ENCODE measurements around the gene CDKN1B. TPM values are rescaled to one million over a fixed set of nuclear protein-coding genes. Genes with fewer than 3 reads are reported as not detected.

CDKN1B gene
- total and polyA plus RNA-seq, 2 of the 4 experiments (the other 2 are of a cell fraction), result 13.9 to 17.4 TPM

DNA sequence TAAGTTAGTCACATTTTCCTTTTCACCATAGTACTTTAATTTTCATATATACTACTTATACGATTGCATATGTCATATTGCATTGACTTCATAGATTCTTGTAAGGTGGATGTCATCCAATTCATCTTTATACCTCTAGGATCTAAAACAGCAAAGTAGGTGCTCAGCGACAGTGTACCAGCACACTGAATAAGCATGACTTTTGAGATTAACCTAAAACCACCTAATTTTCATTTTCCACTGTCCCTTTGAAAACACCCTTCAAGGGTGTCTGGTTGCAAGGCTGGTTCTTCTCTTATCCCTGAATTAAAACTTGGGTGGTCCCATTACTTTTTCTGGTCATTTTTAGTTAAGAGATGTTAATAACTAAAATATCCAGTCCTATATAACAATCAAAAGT lies 25.6 kb upstream of the CDKN1B start:
- no peak overlapping the region for H4K8ac ChIP-seq (ENCODE audit: low read depth in 2 of 2, low read length in 2 of 2)
- CTCF ChIA-PET, result no interaction called here
- H3K27me3 ChIP-seq (ENCODE audit: control insufficient read depth, insufficient read depth, low read length), result peaks cover 5% of the 10 kb centered on the region
- H4K5ac ChIP-seq (ENCODE audit: low read depth, low read length), result no peak overlapping the region
- no peaks in the 10 kb centered on the region for H3K79me1 ChIP-seq (ENCODE audit: low read depth in 1 of 2, low read length in 2 of 2)
- in situ Hi-C loops (cut with MboI; ENCODE audit: low sequenced_read_pairs), result no loop called here
- H3K4me2 ChIP-seq (ENCODE audit: low read depth, low read length), result no peak overlapping the region
- peaks cover 2% of the 10 kb centered on the region; the same call in 1 of the 2 replicates for H3K4me1 ChIP-seq (ENCODE audit: control insufficient read depth, insufficient read depth, low read length)
- POLR2A ChIA-PET (ENCODE audit: unreplicated experiment), result no interaction called here
- no peak overlapping the region for H2BK5ac ChIP-seq (ENCODE audit: low read depth, low read length, poor library complexity, severe bottlenecking)
- no peaks in the 10 kb centered on the region for H4K20me1 ChIP-seq (ENCODE audit: insufficient read depth, low read length)
- no peak overlapping the region for H3K4me3 ChIP-seq (ENCODE audit: insufficient read depth, low read depth, low read length)
- H3K18ac ChIP-seq (ENCODE audit: low read depth, low read length), result no peak overlapping the region
- no peak overlapping the region for H3K9ac ChIP-seq (ENCODE audit: low read depth, low read length)
- no peaks in the 10 kb centered on the region for H3K36me3 ChIP-seq (ENCODE audit: control insufficient read depth, insufficient read depth, low read length)
- H2AFZ ChIP-seq (replicated peaks; ENCODE audit: low read length, poor library complexity), result no peak overlapping the region
- no peak for TF ChIP-seq CEBPB (IDR thresholded peaks at IDR 0.05; ENCODE audit: low read depth, low read length)
- TF ChIP-seq POLR2A (IDR thresholded peaks at IDR 0.05; ENCODE audit: low read depth, low read length), result no peak
- TF ChIP-seq RCOR1 (IDR thresholded peaks at IDR 0.05; ENCODE audit: insufficient replicate concordance, low read length), result no peak
- no peak overlapping the region for H2BK20ac ChIP-seq (ENCODE audit: low read depth, low read length)
- H2BK120ac ChIP-seq (ENCODE audit: low read depth, low read length), result no peak overlapping the region
- H2BK15ac ChIP-seq (ENCODE audit: low read depth, low read length), result no peak overlapping the region
- H3K14ac ChIP-seq (replicated peaks; ENCODE audit: low read depth, low read length), result no peak overlapping the region
- no peak overlapping the region for H3K27ac ChIP-seq (ENCODE audit: insufficient read depth, low read length)
- dilution Hi-C loops (cut with HindIII; ENCODE audit: low sequenced_read_pairs, unreplicated experiment), result no loop called here
- BruUV-seq (replicated peaks), result no TSS peak
- DNase-seq (no peak), ATAC-seq (ENCODE audit: low read depth) (no peak)
- H2AK5ac ChIP-seq (ENCODE audit: low read depth, low read length), result no peak overlapping the region
- WGBS, 2 experiments (ENCODE audit: extremely low coverage in 2 of 2, insufficient read length in 1 of 2), result no CpG with 5 or more reads among the region's 2 CpGs
- H3K56ac ChIP-seq (ENCODE audit: extremely low read depth, insufficient read depth, low read length), result no peak overlapping the region
- no peak overlapping the region for H3K23ac ChIP-seq (ENCODE audit: low read depth, low read length)
- H4K91ac ChIP-seq (ENCODE audit: insufficient read depth, low read depth, low read length), result no peak overlapping the region
- H2AK9ac ChIP-seq (replicated peaks; ENCODE audit: low read depth, low read length, poor library complexity), result no peak overlapping the region
- no peak overlapping the region for H3K4ac ChIP-seq (ENCODE audit: low read depth, low read length)
- H3K9me1 ChIP-seq (ENCODE audit: insufficient read depth, low read length), result no peaks in the 10 kb centered on the region; the same call in 1 of the 2 replicates
- intact Hi-C loops (cut with micrococcal nuclease), result no loop called here
- no peaks in the 10 kb centered on the region for H3K9me3 ChIP-seq (ENCODE audit: control insufficient read depth, insufficient read depth, low read length)
